ENCODE measurements around the gene EVI5L.
A peak's percentile ranks its signal among the peaks of the same experiment; 100 is the strongest.
"Not testable (repeated sequence)": the region's sequence is repeated elsewhere in the genome, so short reads cannot be mapped to it uniquely, and the experiment has no call there.

The EVI5L gene

DNA sequence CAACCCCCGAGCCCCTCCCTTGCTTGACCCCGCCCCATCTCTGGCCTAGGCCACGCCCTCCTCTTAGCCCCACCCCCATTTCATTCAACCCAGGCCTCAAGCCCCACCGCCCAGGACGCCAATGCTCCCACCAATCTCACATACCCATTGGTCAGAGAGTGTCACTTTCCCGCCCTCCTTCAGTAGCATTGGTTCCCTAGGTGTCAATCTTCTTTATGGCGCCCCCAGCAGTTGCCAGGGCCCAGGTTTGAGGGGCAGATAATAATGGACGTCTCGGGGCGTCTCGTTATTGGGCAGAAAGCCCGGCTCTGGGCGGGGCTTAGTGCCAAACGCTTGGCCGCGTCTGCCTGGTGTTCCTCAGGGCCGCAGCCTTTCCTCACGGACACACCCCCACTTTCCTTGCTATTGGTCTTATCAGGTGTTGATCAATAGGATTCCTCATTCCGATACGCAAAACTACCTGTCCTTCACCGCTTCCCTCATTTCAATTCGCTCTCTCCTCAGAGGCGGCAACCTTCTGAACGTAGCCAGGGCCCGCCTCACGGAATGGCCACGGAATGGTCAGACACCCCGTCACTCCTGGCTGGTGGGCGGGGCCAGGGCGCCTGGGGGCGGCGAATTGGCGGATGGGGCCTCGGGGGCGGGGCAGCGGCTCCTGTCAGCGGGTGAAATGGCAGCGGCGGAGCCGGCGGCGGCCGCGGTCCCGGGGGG is at the start of gene EVI5L:
TSS of gene EVI5L (plus strand) at position 658 of the 711 bp plus-strand sequence. CDS start 16,325 bp downstream, outside the sequence.
- peak; percentile 89 for ATAC-seq

DNA sequence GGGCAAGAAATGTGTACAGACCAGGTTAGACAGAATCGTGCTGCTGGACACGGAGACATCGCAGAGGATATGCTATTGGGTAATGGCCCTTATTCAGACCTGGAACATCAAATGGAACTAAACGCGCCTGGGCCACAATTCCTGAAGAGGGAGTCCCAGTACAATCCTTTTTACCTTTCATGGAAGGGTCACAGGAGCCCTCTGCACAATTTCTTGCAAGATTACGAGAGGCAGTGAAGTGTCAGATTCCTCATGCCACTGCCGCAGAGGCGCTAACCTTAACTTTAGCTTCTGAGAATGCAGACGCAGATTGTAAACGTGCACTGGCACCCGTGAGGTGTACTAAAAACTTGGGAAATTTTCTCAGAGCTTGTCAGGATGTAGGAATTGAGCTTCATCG is 48.9 kb upstream of the EVI5L start:
- ATAC-seq, result no peak

DNA sequence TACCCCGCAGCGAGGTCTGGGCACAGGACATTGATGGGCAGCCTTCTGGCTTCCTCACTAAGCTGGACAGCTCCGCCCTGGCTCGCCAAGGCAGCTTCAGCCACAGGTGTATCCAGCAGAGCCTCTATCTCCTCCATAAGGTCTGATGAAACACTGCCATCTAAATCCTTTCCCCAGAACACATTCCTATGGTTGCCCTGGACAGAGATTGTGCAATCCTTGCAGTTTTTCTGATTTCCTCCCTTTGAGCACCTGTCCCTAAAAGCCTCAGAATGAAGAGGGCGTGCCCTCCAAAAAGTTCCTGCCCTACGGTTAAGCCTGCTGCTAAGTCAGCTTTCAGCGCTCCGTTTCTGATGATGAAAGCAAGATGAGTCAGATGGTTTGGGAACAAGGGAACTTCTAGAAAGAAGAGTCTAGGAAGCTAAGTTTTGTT is 46.0 kb upstream of the EVI5L start:
- ATAC-seq, result no peak

DNA sequence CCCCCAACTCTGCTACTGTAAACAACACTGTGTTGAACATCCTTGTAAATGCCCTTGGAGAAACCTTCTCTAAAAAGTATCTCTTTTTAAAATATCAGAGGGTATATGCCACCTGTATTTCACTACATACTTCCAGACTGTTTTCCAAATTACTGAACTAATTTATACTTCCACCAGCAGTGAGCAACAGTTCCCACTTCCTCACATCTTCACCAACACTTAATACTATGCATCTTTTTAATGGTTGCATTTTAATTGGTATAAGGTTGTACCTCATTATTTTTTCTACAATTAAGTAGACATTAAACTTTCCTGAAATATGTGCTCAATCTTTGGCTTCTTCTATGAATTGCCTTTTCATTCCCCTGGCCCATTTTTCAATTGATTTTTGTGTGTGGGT is 45.2 kb upstream of the EVI5L start:
- ATAC-seq, result no peak

DNA sequence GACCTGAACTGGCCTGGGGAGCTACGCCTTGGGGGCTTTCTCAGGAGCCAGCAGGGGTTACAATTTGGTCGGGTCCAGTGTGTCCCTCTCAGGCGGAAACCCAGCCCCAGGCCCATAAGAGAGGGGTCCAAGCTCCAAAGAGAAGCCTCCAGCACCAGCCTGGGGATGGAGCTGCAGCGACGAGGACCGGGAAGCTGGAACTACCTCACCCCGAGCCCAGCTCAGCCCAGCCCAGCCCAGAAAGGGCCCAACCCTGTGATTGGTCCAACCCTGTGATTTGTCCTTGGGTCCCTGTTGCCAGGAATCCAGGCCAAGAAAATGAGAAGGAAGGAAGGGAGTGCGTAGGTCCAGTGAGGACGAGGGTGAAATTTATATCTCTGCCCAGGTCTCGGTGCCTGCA is 42.9 kb upstream of the EVI5L start:
- ATAC-seq, result no peak

DNA sequence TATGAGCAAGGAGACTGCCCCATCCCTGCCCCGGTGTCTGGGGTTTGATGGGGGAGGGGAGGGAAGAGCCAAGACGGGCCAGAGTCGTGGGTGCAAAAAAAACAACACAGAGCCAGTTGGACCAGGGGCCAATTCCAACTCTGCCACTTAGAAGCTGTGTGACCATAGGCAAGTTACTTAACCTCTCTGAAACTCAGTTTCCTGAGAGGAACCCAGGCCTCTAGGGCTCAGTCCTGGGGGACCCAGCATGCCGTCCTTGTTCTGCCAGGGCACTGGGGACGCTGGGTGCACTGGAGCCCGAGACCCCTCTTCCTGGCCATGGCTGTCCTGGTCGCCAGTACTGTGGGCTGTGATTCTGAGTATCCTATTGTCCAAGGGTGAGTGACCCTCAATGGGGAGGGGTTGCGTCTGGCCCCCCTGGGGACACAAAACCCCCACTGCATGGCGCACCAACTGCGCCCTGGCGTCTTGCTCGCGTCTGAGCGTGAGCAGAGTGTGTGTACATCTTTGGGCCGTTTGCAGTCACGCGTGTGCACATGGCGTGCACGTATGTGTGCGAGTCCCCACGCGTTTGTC is 42.3 kb upstream of the EVI5L start:
- no peak for ATAC-seq

DNA sequence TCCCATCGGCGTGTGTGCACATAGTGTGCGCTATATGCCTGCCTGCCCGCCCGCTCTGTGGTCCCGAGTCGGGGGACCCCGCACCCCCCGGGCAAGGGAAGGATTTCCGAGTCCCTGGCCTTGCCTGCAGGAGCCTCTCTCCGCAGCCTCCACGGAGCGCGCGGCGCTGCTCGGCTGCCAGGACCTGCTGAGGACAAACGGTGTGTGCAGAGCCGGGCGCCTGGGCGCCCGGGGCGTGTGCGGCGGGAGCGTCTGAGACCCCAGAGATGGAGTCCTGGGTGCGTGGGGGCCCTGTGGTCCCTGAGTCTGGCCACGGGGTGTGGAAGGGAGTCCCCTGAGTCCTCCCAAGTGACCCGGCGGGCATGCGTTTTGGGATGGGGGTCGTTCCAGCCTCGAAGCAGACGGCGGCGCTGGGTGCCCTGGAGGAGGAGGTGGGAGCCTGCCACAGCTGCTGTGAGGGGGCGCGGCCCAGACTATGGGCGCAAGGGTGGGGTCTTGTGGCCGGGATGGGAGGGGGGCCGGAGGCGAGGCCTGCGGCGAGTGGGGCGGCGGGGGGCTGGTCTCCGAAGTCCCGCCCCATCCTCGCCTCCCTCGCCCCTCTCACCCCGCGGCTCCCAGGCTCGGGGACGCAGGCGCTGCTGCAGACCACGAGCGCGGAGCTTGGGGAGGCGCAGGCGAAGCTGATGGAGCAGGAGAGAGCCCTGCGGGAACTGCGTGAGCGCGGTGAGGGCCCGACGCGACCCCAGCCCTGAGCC is 41.7 kb upstream of the EVI5L start:
- ATAC-seq, result peak in 1 of 2 donors; percentile 13

DNA sequence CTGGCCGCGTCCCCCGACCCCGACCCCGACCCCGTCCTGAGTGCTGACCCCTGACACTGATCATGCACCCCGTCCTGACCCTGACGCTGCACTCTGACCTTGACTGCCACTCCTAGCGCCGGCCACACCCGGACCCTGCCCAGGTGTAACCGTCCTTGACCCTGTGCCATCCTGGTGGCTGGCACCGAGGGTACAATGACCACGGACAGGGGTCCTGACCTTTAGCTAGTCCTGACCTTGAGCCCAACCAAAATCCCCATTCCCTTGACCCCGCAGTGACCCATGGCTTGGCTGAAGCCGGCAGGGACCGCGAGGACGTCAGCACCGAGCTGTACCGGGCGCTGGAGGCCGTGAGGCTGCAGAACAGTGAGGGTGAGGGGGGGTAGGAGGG is 41.1 kb upstream of the EVI5L start:
- no peak for ATAC-seq

DNA sequence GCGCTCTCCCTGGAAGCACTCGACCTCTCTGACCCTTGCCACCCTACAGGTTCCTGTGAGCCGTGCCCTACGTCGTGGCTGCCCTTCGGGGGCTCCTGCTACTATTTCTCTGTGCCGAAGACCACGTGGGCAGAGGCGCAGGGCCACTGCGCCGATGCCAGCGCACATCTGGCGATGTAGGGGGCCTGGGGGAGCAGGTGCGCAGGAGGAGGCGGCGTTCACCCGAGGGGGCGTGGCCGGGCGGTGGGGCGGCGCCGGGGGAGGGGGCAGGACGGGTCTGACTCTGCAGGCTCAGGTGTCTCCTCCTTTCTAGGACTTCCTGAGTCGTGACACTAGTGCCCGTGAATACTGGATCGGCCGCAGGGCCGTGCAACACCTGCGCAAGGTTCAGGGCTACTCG is 40.6 kb upstream of the EVI5L start:
- ATAC-seq, result no peak

DNA sequence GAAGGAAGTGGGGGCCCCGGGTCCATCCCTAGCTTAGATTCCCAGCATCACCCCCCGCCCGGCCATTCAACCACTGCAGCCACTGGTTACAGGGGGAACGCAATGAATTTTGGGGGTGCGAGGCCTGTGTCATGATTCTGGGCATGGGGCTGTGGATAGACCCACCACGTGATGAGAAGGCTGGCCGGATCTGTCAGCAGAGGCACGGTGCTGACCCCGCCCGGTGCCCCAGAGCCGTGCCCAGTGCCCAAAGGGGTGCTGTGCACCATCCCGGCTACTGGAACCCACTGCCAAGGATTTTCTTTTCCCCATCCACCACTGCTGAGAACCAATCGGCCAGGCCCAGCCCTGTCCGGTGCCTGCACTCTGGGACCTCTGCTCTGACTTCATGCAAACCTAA is 39.6 kb upstream of the EVI5L start:
- ATAC-seq, result no peak

DNA sequence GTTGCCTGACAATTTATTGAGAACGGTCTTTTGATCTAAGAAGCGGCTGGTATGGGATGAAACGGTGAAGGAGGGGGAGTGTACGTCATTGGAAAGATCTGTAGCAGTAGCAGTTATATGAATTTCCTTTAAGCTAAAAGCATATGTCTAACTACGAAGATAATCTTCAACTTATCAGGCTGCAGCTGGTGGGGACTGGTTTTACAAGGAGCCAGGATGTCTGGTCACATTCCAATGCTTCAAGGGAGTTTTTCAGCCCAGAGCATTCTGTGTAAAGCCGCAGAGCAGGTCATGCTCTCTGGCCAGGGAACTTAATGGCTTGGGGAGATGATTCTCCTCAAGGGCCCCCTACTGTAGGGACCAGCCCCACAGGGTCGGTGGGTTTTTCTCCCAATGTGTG is 37.7 kb upstream of the EVI5L start:
- ATAC-seq, result no peak

DNA sequence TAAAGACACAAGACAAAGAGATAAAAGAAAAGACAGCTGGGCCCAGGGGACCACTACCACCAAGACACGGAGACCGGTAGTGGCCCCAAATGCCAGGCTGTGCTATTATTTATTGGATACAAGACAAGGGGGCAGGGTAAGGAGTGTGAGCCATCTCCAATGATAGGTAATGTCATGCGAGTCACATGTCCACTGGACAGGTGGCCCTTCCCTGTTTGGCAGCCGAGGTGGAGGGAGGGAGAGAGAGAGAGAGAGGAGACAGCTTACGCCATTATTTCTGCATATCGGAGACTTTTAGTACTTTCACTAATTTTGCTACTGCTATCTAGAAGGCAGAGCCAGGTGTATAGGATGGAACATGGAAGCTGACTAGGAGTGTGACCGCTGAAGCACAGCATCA is 37.3 kb upstream of the EVI5L start:
- ATAC-seq, result not testable (repeated sequence)

DNA sequence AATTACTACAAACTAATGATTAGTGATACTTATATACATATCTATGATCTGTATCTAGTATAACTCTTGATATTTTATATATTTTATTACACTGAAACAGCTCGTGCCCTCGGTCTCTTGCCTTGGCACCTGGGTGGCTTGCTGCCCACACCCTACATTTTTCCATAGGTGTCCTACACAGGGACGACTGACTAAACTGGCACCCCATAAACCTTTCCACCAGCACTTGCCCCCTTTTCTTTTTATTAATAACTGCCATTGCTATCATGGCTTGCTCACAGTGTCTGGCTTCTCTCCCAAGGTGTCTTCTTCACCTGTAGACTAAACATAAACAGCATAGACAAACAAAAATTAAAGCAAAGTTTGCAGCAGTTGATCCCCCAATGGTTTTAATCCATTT is 36.5 kb upstream of the EVI5L start:
- ATAC-seq, result no peak

DNA sequence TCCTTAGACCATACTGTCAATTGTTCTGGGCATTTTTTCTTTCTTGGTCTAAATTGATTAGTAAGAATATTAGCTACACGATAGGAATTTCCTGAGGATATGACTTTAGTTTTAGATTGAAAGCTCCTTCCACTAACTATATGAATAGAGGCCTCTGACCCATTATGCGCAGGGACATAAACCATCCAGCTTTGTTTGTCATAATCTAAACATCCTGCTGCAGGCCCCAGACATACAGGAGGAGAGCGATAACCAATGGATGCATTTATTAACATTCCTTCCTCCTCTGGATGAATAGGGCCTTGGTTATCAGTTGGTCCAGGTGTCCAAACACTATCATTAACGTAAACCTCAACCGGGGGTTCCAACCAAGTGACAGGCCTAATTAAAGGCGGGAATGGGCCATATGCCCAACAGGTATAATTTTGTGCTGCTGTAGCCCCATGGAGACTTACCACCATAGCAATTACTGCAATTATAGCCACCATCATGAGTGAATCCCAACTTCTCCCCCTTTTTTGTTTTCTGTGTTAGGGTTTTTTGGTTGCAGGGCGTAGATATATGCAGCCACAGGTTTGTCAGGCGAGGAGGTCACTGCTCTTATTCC is 34.4 kb upstream of the EVI5L start:
- no peak for ATAC-seq

DNA sequence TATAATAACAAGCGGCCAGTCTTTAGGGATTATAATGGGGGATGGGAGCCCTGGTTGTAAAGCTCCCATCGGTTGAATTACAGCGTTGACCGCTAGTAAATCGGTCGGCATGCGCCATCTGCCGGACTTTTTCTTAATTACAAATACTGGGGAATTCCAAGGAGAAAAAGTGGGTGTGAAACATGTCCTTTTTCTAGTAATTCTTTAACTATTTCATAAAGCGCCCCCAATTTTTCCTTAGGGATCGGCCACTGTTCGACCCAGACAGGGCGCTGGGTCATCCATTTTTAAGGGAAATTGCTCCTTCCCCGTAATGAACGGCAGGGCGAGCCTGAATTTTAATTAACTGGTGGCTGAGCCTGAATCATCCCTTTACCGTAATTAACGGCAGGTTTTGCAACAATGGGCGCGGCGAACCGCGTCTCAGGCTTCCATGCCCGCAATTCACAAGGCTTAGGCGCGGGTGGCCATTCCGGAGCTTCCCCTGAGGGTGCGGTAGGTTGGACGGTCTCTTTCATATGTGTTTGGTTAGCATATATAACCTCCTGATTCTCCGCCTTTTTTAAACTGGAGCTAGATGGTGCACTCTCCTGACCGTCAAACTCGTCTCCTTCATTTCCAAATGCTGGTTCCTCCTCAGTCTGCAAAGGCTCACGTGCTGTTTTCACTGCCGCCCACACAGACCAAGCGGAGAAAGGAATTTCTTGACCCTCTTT is 30.2 kb upstream of the EVI5L start:
- peak; percentile 51 to 62 for ATAC-seq

DNA sequence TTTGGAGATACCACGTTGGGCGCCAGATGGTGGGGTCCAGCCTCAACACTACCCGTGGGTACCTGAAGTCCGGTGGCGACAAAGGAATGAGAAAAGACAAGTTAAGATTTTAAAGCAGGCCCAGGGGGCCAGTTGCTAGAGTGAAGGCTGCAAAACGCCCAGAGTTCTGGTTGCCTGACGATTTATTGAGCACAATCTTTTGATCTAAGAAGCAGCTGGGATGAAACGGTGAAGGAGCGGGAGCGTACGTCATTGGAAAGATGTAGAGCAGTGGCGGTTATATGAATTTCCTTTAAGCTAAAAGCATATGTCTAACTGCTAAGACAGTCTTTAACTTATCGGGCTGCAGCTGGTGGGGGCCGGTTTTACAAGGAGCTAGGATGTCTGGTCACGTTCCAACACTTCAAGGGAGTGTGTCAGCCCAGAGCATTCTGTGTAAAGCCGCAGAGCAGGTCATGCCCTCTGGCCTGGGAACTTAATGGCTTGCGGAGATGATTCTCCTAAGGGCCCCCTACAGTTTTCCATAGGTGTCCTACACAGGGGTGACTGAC is 28.9 kb upstream of the EVI5L start:
- ATAC-seq, result no peak

DNA sequence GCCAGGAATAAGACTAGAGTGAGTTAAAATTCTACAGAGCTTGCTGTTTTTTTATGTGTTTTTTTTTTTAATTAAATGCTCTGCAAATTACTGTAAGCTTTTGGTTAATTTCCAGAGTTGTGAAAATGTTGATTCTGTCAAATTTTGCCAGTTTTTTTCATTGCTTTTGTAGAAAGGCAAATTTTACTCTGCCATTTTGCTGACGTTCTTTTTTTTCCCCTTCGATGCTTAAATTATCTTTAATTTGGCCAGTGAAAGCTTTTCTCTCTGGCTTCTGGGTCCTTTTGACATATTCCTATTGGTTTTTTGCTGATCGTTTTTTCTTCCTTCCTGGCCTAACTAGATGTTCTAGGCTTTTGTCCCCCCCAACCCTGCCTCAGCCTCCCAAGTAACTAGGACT is 23.8 kb upstream of the EVI5L start:
- ATAC-seq, result no peak

DNA sequence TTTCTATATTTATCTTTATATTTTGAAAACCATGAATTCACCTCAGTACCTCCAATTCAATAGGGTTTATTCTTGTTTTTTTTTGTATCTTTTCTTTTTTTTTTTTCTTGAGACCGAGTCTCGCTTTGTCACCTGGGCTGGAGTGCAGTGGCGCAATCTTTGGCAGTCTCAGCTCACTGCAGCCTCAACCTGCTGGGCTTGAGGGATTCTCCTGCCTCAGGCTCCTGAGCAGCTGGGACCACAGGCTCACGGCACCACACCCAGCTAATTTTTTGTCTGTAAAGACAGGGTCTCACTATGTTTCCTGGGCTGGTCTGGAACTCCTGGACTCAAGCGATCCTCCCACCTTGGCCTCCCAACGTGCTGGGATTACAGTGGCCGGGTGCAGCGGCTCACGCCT is 23.1 kb upstream of the EVI5L start:
- no peak for ATAC-seq

DNA sequence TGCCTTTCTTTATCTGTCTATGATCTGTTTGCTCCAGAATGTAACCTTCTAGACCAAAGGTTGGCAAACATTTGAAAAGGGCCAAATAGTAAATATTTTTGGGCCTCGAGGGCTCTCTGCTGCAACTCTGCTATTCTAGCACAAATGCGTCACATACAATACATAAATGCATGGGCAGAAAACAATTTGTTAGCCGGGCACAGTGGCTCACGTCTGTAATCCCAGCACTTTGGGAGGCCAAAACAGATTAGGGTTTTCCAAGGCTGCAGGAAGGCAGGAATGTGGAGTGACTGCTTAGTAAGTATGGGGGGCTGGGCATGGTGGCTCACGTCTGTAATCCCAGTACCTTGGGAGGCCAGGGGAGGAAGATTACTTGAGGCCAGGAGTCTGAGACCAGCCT is 21.9 kb upstream of the EVI5L start:
- no peak for ATAC-seq

DNA sequence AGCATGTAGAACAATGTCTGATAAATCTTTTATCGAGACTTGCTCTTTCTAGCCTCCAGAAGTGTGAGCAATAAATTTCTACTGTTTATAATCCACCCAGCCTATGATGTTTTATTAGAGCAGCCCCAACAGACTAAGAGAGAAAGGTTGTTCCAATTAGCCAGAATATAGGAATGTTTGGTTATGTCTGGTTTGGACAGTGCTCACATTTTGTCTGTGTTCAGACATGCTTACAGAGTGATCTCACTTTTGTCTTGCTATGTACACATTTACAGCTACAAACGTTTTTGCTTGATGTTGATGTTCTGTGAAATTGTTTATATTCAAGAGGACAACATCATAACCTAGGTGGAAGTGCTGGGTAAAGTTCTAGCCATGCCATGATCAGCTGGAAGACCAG is 18.0 kb upstream of the EVI5L start:
- no peak for ATAC-seq

DNA sequence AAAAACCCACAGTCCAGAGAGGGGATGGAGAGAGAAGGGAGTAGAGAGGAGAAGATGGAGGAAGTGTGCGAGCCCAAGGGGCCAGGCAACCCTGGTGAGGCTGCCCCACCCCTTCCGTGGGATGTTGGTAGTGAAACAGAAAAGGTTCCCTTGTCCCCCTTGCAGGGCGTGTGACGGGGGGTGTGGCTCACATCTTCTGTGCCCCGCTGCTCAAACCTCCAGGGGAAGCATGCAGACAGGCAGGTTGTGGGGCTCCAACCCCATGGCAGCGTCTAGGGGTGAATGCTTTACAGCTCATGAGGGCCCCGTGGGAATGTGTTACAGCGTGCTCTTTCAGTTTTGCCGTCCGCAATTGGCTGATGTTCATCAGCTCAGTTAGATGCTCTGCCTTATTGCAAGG is 14.7 kb upstream of the EVI5L start:
- ATAC-seq, result peak in 1 of 2 donors; percentile 33

DNA sequence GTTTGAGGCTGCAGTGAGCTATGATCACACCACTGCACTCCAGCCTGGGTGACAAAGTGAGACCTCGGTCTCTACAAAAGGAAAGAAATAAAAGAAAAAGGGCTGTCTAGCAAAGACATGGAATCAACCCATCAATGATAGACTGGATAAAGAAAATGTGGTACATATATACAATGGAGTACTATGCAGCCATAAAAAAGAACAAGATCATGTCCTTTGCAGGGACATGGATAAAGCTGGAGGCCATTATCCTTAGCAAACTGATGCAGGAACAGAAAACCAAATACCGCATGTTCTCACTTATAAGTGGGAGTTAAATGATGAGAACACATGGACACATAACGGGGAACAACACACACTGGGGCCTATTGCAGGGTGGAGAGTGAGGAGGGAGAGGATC is 14.0 kb upstream of the EVI5L start:
- not testable (repeated sequence) for ATAC-seq

DNA sequence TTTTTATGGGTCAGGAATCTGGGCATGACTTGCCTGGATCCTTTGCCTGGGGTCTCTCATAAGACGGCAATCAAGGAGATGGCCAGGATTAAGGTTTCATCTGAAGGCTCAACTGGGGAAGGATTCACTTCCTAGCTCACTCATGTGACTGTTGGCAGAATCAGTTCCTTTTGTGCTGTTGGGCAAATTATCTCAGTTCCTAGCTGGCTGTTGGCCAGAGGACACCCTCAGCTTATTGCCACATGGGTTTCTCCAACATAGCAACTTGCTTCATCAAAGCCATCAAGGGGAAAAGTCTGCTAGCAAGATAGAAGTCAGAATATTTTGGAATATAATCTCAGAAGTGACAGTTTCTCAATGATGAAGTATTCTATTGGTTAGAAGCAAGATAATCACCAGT is 12.2 kb upstream of the EVI5L start:
- no peak for ATAC-seq

Measured in activated CD4-positive, CD25-positive, alpha-beta regulatory T cell treated with anti-CD3 and anti-CD28 coated beads, Interleukin-2, amount 50 U/mL, for 24 hours (primary cell).